GM10266 (cell line): ENCODE results near the gene FANCC.
"Not testable (repeated sequence)": the region's sequence is repeated elsewhere in the genome, so short reads cannot be mapped to it uniquely, and the experiment has no call there.

Experiments used
- DNase-seq: peaks from one replicate; pipeline ENCODE4 v3.0.0; 2012; ENCODE audit errors: extremely low spot score
- TF ChIP-seq, protein P1 (sequence below): IDR thresholded peaks from 2 replicates; pipeline ENCODE4 v1.5.1; 2012; ENCODE audit warnings: mild to moderate bottlenecking, low read depth; ENCODE audit not compliant: control insufficient read depth, insufficient read depth; ENCODE audit errors: missing control alignments

FANCC gene

GRCh38 chr9:95282332-95282731, 35.2 kb downstream of the FANCC start:
- no peak for DNase-seq
- TF ChIP-seq, protein P1, sequence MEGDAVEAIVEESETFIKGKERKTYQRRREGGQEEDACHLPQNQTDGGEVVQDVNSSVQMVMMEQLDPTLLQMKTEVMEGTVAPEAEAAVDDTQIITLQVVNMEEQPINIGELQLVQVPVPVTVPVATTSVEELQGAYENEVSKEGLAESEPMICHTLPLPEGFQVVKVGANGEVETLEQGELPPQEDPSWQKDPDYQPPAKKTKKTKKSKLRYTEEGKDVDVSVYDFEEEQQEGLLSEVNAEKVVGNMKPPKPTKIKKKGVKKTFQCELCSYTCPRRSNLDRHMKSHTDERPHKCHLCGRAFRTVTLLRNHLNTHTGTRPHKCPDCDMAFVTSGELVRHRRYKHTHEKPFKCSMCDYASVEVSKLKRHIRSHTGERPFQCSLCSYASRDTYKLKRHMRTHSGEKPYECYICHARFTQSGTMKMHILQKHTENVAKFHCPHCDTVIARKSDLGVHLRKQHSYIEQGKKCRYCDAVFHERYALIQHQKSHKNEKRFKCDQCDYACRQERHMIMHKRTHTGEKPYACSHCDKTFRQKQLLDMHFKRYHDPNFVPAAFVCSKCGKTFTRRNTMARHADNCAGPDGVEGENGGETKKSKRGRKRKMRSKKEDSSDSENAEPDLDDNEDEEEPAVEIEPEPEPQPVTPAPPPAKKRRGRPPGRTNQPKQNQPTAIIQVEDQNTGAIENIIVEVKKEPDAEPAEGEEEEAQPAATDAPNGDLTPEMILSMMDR: no peak

DNA sequence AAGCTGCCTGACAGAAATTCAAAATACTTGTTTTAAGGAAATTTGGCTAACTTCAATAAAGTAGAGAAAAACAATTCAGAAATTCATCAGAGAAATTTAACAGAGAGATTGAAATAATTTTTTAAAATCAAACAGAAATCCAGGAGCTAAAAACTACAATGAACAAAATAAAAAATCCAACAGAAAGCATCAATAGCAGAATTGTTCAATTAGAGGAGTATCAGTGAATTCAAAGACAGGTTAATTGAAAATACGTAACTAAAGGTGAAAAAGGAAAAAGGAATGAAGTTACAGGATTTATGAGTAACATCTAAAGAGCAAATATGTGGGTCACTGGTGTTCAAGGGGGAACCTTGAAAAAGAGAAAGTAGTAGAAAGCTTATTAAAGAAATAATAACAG, 36.8 kb downstream of the FANCC start:
- no peak for DNase-seq
- TF ChIP-seq, protein P1: no peak

- TF ChIP-seq, protein P1: no peak
- DNase-seq: no peak
Measured at GRCh38 chr9:95277509-95277908, 40.0 kb downstream of the FANCC start.

GRCh38 chr9:95276395-95276954, 41.0 kb downstream of the FANCC start:
- TF ChIP-seq, protein P1: no peak
- no peak for DNase-seq

GRCh38 chr9:95274160-95274559, 43.3 kb downstream of the FANCC start:
- DNase-seq: not testable (repeated sequence)

- DNase-seq: no peak
- TF ChIP-seq, protein P1: no peak
Measured at GRCh38 chr9:95273369-95274022, 44.0 kb downstream of the FANCC start.

DNA sequence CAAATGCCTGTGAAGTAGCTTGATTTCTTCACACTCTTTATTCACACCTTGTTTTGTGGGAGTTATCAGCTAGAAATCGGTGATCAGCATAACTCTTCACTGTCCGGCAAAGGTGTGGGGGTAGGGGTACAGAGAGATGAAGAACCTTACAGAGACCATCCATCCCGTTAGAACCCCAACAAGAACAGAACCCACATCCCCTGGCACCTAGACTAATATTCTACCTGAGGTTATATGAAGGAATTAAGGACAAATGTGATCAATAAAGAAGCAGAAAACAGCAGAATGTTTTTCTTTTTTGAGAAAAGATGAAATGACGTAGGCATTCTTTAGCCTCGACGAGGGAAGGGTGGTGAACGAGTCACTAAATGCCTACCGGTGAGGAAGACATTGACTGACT, 44.7 kb downstream of the FANCC start:
- no peak for DNase-seq

More for the DNA sequence above, 44.7 kb downstream of the FANCC start:
- TF ChIP-seq, protein P1: no peak
